PFSK-1 (cell line): ENCODE data around the gene RBP2.

Experiments used
- FOXP2 ChIP-seq: optimal IDR thresholded peaks from 2 replicates; pipeline ENCODE3; 2011; ENCODE audit warnings: borderline replicate concordance, control low read depth, inconsistent platforms; ENCODE audit not compliant: insufficient read depth; ENCODE audit errors: extremely low read length, extremely low read depth
- POLR2AphosphoS5 ChIP-seq: IDR thresholded peaks from 2 replicates; pipeline ENCODE4 v1.6.1; 2012; ENCODE audit warnings: low read depth, mild to moderate bottlenecking, control low read depth, low read length, moderate library complexity
- REST ChIP-seq, 2 experiments: IDR thresholded peaks; 2 replicates each; pipeline versions ENCODE4 v1.6.1 to v1.8.0; 2011 to 2012; ENCODE audit warnings: low read depth in 2 of 2, low read length in 2 of 2, control low read depth in 1 of 2, inconsistent platforms in 1 of 2, mild to moderate bottlenecking in 1 of 2, moderate library complexity in 1 of 2; ENCODE audit not compliant: insufficient read depth in 1 of 2
- SIN3A ChIP-seq: IDR thresholded peaks from 2 replicates; pipeline ENCODE4 v1.6.1; 2012; ENCODE audit warnings: mild to moderate bottlenecking, low read length, moderate library complexity, borderline replicate concordance; ENCODE audit not compliant: insufficient read depth
- TAF1 ChIP-seq: IDR thresholded peaks from 2 replicates; pipeline ENCODE4 v1.6.1; 2012; ENCODE audit warnings: low read length, control low read depth, borderline replicate concordance; ENCODE audit not compliant: insufficient read depth

The RBP2 gene

DNA sequence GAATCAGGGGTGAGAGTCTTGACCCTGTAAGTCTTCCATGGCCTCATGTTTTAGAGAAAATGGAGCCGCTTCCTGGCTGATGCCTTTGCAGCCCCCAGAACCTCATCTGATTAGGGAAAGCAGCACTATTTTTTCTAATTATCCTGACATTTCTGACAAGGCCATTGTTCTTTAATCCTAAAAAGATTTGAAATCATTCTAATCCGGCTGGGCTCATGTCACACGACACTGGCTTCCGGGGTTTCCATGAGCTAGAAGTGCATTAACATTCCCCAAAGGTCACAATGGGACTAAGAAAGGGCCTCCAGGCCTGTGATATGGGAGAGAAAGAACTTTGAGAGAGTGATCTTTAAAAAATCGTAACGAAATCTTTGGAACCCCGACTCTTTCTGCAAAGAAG is 33.1 kb downstream of the RBP2 start:
- TF ChIP-seq TAF1: no peak

DNA sequence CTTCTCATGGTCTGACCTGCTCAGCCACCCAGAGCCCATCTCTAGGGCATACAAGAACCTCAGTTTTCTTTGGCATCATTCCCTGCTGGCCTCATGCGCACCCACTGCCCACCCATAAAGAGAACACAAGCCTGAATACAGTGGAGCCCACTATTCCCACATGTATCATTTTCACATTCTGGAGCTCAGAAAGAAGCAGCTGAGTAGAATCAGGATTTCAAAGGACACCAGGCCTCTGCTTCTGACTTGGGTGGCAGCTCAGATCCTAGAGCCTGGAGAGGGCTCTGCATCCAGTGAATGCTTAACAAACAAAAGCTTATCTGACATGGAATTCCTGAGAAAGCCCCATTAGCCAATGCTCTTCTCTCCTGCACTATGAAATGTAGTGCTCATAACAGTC is 34.7 kb downstream of the RBP2 start:
- no peak for TF ChIP-seq REST (IDR thresholded peaks at IDR 0.05; ENCODE audit: insufficient read depth in 1 of 2, low read depth in 2 of 2, low read length in 2 of 2)
- no peak for TF ChIP-seq TAF1
- no peak for TF ChIP-seq FOXP2
- TF ChIP-seq SIN3A: no peak
- TF ChIP-seq POLR2AphosphoS5: no peak

GRCh38 chr3:139440639-139441556 is 35.4 kb downstream of the RBP2 start:
- no peak for TF ChIP-seq TAF1
- TF ChIP-seq FOXP2: no peak
- TF ChIP-seq POLR2AphosphoS5: no peak
- no peak for TF ChIP-seq SIN3A
- no peak for TF ChIP-seq REST (IDR thresholded peaks at IDR 0.05; ENCODE audit: insufficient read depth in 1 of 2, low read depth in 2 of 2, low read length in 2 of 2)

- no peak for TF ChIP-seq TAF1
- no peak for TF ChIP-seq POLR2AphosphoS5
- TF ChIP-seq REST (IDR thresholded peaks at IDR 0.05; ENCODE audit: insufficient read depth in 1 of 2, low read depth in 2 of 2, low read length in 2 of 2): no peak
- TF ChIP-seq SIN3A: no peak
- TF ChIP-seq FOXP2: no peak
Observed at GRCh38 chr3:139439278-139439677, 37.0 kb downstream of the RBP2 start.

DNA sequence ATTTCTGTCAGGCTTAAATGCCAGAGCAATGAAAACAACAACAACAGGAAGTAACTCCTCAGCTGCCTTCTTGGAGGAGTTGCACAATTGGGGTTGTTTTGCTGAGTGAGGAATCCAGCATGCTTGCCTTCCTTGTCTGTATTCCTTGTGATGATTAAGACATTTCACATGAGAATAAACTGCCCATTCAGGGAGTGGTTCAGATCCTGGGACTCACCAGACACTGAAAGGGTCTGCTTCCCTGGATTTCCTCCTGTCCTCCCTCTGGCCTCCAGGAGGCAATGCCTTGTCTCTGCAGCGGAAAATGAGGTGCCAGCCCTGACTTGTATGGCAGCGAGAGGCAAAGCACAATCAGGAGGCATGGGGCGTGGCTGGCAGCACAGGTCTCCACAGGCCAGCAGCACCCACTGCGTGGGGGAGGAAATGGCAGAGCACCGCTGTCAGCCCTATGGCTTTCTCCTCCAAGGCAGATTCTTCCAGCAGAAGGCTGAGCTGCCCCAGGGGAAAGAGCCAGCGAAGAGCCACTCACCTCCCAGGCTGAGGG is 41.5 kb downstream of the RBP2 start:
- TF ChIP-seq REST (IDR thresholded peaks at IDR 0.05; ENCODE audit: insufficient read depth in 1 of 2, low read depth in 2 of 2, low read length in 2 of 2) (no peak), POLR2AphosphoS5 (no peak), TAF1 (no peak), FOXP2 (no peak), SIN3A (no peak)
